Natural killer cell treated with Interleukin-12 subunit alpha and Interleukin-12 subunit beta and Interleukin-15 and Interleukin-18, amount 100 ng/mL, for 72 hours (primary cell): ENCODE data around the gene PIP4K2A. TPM values are rescaled to one million over a fixed set of nuclear protein-coding genes. Genes with fewer than 3 reads are reported as not detected.

Experiments
- ATAC-seq, 2 donors: fragments of 150-1000 bp; cut with Tn5 transposase in 1 of 2; sonication (Bioruptor Pico), chemical (Tn5 transposase) in 1 of 2; 2 replicates each; pipeline ENCODE4 v1.10.0; 2021
- DNase-seq: peaks from one replicate; pipeline ENCODE4 v3.0.0; 2022; ENCODE audit warnings: low spot score
- H3K27ac Mint-ChIP-seq, 2 donors: 1 replicate in 1 of 2; 2 replicates in 1 of 2; pipeline ENCODE4 v1.8.0; 2022; ENCODE audit warnings: mixed read lengths in 2 of 2, mild to moderate bottlenecking in 1 of 2, moderate library complexity in 1 of 2
- H3K27me3 Mint-ChIP-seq, 2 donors: 1 replicate in 1 of 2; 2 replicates in 1 of 2; pipeline ENCODE4 v1.8.0; 2022; ENCODE audit warnings: mixed read lengths in 2 of 2
- H3K36me3 Mint-ChIP-seq: one replicate; pipeline ENCODE4 v1.8.0; 2022; ENCODE audit warnings: mixed read lengths
- H3K4me1 Mint-ChIP-seq, 2 donors: 1 replicate in 1 of 2; 2 replicates in 1 of 2; pipeline ENCODE4 v1.8.0; 2022; ENCODE audit warnings: low read depth in 2 of 2, mixed read lengths in 2 of 2, mild to moderate bottlenecking in 1 of 2
- H3K4me3 Mint-ChIP-seq: one replicate; pipeline ENCODE4 v1.8.0; 2022; ENCODE audit warnings: mixed read lengths
- H3K9me3 Mint-ChIP-seq: 2 replicates; pipeline ENCODE4 v1.8.0; 2022; ENCODE audit warnings: mixed read lengths
- total RNA-seq, 2 donors: library from RNA; stranded (reverse); gene quantifications; one replicate each; pipeline ENCODE4 v1.2.3, GENCODE V29; 2022

PIP4K2A gene
- total RNA-seq, 2 donors from 2014 or later: 149 to 152 TPM

DNA sequence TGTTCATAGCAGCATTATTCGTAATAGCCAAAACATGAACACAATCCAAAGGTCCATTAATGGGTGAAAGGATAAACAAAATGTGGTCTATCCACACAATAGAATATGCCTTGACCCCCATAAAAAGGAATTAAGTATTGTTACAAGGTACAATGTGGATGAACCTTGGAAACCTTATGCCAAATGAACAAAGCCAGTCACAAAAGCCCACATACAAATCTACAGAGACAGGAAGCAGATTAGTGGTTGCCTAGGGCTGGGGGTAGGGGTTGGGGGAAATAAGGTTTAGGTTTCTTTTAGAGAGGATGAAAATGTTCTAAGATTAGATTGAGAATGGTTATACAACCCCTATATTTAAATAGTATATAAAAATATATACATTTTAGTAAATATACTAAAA lies 34.8 kb downstream of the PIP4K2A start:
- H3K4me3 Mint-ChIP-seq: peak overlapping the region; percentile 75
- H3K4me1 Mint-ChIP-seq: peaks cover 79 to 84% of the 10 kb centered on the region in 2 donors
- no peak for DNase-seq
- no peaks in the 10 kb centered on the region for H3K27me3 Mint-ChIP-seq
- no peaks in the 10 kb centered on the region for H3K9me3 Mint-ChIP-seq
- no peaks in the 10 kb centered on the region for H3K36me3 Mint-ChIP-seq
- peak overlapping the region; percentile 97 to 99 for H3K27ac Mint-ChIP-seq
- no peak for ATAC-seq

DNA sequence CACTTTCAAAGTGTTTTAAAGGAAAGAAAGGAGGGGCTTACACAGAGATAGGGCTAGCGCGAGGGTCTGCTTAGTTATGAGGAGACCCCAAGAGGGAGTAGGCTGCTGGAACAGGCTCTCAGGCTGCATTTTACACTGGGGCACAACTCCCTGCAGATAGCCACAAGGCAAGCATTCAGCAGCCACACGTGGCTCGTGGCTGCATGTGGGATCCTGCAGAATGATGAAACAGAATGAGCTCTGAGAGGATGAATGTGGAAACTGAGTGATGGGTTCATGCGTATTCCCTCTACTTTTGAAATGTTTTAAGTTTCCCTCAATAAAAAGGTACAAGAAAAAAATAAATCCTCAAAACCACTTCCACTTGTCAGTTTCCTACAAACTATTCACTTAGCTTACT lies 37.0 kb downstream of the PIP4K2A start:
- H3K27ac Mint-ChIP-seq: peak overlapping the region; percentile 97 to 99
- H3K27me3 Mint-ChIP-seq: no peaks in the 10 kb centered on the region
- no peaks in the 10 kb centered on the region for H3K36me3 Mint-ChIP-seq
- DNase-seq (no peak), ATAC-seq (no peak)
- H3K4me1 Mint-ChIP-seq: peaks cover 73 to 83% of the 10 kb centered on the region in 2 donors
- peak overlapping the region; percentile 31 for H3K4me3 Mint-ChIP-seq
- no peaks in the 10 kb centered on the region for H3K9me3 Mint-ChIP-seq

DNA sequence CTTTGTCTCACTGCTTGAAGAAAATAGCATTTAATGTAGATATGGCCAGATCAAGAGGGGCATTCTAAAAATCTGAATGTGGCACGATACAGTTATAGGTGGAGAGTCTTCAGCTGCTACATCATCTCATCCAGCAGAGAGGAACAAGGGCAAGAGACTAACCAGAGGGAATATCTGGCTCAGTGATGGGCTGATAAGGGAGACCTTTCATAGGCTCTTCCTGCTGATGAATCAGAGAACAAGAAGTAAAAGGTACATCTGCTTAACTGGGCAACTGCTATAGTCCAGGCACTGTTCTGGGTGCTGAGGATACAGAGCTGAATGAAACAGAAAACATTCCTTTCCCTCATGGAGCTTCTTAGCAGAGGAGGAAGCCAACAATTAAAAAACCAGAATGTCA lies 37.9 kb downstream of the PIP4K2A start:
- no peak for ATAC-seq
- Mint-ChIP-seq H3K9me3 (no peaks in the 10 kb centered on the region), H3K36me3 (no peaks in the 10 kb centered on the region), H3K4me1 (peaks cover 76 to 86% of the 10 kb centered on the region in 2 donors), H3K27ac (peak overlapping the region; percentile 97 to 99), H3K27me3 (no peaks in the 10 kb centered on the region), H3K4me3 (peak overlapping the region; percentile 31)
- DNase-seq: no peak

DNA sequence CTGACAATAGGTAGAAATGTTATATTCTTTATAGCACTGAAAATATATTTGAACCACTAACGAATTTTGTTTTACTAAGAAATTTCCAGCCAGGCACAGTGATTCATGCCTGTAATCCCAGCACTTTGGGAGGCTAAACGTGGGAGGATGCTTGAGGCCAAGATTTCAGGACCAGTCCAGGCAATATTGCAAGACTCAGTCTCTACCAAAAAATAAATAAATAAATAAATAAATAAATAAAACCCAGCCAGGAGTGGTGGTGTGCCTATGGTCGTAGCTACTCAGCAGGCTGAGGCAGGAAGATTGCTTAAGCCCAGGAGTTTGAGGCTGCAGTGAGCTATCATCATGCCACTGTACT lies 39.8 kb downstream of the PIP4K2A start:
- H3K27ac Mint-ChIP-seq: peak overlapping the region; percentile 97 to 99
- DNase-seq (no peak), ATAC-seq (no peak)
- H3K36me3 Mint-ChIP-seq: no peaks in the 10 kb centered on the region
- H3K27me3 Mint-ChIP-seq: no peaks in the 10 kb centered on the region
- no peaks in the 10 kb centered on the region for H3K9me3 Mint-ChIP-seq
- H3K4me1 Mint-ChIP-seq: peaks cover 66 to 82% of the 10 kb centered on the region in 2 donors
- H3K4me3 Mint-ChIP-seq: no peak overlapping the region

DNA sequence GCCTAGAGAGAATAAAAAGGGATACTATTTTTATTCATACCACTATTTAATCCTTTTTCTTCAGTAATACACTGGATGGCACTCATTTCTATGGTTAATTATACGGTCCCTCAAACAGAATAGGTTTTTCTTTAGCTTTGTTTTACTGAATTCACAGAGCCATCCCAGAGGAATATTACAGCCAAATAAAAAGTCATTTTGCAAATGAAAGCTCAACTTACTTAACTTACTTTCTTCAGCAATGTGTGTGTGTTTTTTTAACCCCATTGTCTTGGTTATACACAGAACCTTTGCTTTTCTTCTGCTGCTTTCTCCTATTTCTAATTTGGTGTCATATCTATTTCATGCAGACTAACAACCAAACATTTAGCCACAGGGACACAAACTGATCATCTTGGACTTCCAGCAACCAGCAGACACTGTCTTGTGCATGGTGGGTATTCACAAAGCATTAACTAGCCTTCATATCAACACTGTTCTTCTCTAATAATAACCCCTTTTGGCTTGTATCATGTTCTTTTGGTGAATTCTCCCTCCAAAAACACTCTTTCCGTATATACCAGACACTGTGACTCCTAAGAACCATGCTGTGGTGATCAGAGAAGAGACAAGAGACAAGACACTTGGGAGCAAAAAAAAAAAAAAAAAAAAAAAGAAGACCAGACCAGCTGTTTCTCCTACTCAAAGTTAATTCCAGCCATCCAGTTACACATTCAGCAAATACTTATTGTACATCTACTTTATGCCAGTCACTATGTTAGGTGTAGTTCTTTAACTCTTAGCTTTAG lies 40.4 kb downstream of the PIP4K2A start:
- no peaks in the 10 kb centered on the region for H3K9me3 Mint-ChIP-seq
- H3K27ac Mint-ChIP-seq: peak overlapping the region; percentile 97 to 99
- H3K27me3 Mint-ChIP-seq: no peaks in the 10 kb centered on the region
- DNase-seq (no peak), ATAC-seq (no peak)
- peaks cover 66 to 82% of the 10 kb centered on the region in 2 donors for H3K4me1 Mint-ChIP-seq
- H3K4me3 Mint-ChIP-seq: no peak overlapping the region
- H3K36me3 Mint-ChIP-seq: no peaks in the 10 kb centered on the region

DNA sequence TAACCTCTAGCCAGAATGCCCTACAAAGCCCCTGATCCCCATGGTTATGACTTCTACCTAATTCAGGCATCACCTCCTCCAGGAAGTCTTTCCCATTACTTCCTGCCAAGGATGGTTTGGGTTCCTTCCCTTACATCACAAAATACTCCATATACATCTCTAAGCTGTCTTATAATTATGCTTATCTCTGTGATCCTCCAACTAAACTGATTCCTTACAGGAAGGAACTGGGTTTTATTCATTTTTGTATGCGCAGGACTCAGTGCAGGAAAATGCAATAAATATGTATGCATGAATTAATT lies 41.3 kb downstream of the PIP4K2A start:
- Mint-ChIP-seq H3K36me3 (no peaks in the 10 kb centered on the region), H3K4me3 (no peak overlapping the region)

DNA sequence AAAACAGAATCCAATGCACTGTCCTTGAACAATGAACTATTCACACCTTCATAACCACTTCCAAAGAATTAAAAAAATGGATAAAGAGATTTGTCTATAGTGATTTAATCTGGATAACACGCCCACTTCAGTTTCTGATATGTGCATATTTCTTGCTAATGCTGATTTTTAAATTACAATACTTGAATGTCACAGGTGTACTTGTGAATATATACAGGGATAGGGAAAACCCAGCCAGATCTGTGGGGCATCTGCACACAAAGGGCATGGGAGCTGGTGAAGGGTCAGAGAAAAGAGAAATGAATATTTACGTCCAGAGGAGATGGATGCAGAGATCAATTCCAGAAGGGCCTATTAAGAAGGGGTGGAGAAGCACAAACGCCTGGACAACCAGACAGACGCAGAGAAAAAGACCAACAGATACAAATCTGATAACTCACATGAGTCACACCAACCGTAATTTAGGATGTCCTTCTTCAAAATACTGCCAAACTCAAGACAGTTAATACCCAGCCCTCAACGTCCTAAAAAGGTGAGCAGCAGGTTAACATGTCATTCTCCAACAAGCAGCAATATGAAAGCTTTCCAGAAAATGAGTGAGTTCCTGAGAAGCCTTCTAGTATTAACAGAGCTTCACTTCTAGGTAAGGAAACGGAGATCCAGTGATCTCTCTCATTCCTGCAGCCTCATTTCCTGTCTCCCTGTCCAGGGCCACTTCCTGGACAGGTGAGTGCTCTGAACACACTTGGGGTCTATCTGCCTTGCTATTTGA lies 41.9 kb downstream of the PIP4K2A start:
- Mint-ChIP-seq H3K27ac (peak overlapping the region; percentile 71 to 99), H3K27me3 (no peaks in the 10 kb centered on the region), H3K4me3 (peak overlapping the region; percentile 40), H3K36me3 (no peaks in the 10 kb centered on the region), H3K9me3 (no peaks in the 10 kb centered on the region), H3K4me1 (peaks cover 68 to 81% of the 10 kb centered on the region in 2 donors)
- ATAC-seq: no peak
- no peak for DNase-seq

More for the DNA sequence above, 41.3 kb downstream of the PIP4K2A start:
- no peaks in the 10 kb centered on the region for H3K27me3 Mint-ChIP-seq
- ATAC-seq: no peak
- H3K27ac Mint-ChIP-seq: peak overlapping the region; percentile 71 to 99
- DNase-seq: no peak
- no peaks in the 10 kb centered on the region for H3K9me3 Mint-ChIP-seq
- H3K4me1 Mint-ChIP-seq: peaks cover 66 to 81% of the 10 kb centered on the region in 2 donors

DNA sequence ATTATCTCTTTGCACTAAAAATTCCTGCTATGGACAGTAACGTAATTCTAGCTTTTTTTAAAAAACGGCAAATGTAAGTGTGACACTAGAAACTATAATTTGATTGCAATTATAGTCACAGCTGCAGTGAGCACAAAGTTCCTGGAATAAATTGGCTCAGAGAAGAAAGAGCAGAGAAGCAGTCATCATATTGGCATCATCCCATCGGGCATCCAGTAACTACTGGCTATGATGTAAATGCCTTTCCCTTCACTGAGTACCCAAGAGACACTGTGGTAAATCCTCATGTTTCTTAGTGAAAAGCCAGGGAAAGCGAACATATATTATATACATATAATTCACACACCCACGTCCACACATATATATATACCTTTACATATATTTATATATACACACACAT lies 43.6 kb downstream of the PIP4K2A start:
- Mint-ChIP-seq H3K27ac (peak overlapping the region in 1 of 2 donors; percentile 99), H3K36me3 (no peaks in the 10 kb centered on the region), H3K27me3 (no peaks in the 10 kb centered on the region), H3K4me3 (no peak overlapping the region), H3K4me1 (peaks cover 61 to 81% of the 10 kb centered on the region in 2 donors), H3K9me3 (no peaks in the 10 kb centered on the region)
- ATAC-seq (no peak), DNase-seq (no peak)

DNA sequence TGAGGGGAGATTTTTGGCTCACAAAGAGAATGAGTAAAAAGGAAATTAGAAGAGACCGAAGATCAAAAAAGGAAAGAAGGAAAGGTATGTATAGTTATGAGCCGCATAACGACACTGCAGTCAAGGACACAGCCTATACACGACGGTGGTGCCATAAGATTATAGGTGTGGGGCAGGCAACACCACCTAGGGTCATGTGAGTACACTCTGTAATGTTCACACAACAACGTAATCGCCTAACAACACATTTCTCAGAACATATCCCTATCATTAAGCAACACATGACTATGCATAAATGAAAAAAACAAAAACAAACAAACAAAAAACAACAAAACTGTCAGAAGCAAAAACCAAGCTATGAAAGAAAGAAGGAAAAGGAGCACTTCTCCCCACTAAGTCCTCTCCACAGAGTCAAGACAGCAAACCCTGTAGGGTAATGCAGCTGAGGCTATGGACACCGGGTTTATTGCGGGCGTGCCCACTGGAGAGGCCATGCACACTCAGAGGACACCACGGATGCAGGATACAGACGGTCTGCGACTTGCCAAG lies 45.1 kb downstream of the PIP4K2A start:
- Mint-ChIP-seq H3K27ac (peak overlapping the region; percentile 84), H3K4me3 (peak overlapping the region; percentile 85), H3K4me1 (peaks cover 54 to 88% of the 10 kb centered on the region in 2 donors), H3K36me3 (no peaks in the 10 kb centered on the region), H3K27me3 (no peaks in the 10 kb centered on the region), H3K9me3 (no peaks in the 10 kb centered on the region)
- ATAC-seq (peak; percentile 70 to 81), DNase-seq (no peak)

DNA sequence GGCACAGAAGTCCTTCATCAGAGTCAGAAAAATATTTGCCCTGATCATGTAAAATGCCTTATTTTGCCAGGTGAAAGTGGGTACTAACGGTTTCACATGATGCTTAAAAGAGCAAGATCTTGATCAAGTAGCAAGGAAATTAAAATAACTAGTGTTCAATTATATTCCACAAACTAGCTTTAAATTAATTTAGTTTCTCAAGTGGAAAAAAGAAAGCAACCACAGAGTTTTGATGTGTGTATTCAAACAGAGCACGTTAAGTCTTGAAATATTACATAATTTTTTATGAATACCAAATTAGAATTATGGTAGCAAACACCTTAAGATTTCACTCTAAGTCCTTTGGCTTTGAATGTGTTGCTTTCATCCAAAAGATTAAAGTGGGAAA lies 47.3 kb downstream of the PIP4K2A start:
- Mint-ChIP-seq H3K4me1 (peaks cover 47 to 80% of the 10 kb centered on the region in 2 donors), H3K4me3 (peak overlapping the region; percentile 85), H3K27ac (peak overlapping the region; percentile 84), H3K9me3 (no peaks in the 10 kb centered on the region), H3K27me3 (no peaks in the 10 kb centered on the region), H3K36me3 (no peaks in the 10 kb centered on the region)
- DNase-seq (no peak), ATAC-seq (no peak)

DNA sequence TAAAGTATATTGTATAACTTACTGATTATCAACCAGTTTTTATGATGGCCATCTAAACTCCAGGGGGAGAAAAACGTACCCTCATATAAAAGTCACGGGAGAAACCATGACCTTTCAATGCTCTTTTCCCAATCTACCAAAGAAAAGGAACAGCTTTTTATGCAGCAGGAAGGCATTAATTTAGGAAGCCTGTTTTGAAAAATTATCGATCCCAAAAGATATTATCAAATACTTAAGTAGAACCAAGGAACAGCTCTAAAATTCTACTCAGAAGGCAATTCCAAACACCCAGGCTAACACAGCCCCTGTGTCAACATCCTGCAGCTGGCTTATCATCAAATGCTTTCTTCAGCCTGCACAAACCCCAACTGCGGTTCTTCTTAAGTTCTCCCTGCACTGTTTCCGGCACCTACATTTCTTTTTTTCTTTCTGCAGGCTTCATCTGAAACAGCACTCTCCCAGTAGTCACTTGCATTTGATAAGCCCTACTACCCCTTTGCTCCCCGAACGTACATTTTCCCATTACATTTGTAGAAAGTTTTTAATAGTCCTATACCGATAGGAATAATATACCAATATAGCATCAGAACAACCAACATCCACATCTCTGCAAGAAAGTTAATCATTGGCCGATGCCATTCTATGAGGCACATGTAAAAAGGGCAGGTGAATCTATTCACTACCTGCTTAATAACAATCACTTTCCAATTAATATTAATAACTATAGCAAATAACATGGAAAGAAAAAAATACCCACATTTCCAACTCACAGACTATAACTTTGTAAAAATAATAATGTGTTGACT lies 47.9 kb downstream of the PIP4K2A start:
- ATAC-seq: peak; percentile 88 to 90
- H3K4me1 Mint-ChIP-seq: peaks cover 47 to 80% of the 10 kb centered on the region in 2 donors

DNA sequence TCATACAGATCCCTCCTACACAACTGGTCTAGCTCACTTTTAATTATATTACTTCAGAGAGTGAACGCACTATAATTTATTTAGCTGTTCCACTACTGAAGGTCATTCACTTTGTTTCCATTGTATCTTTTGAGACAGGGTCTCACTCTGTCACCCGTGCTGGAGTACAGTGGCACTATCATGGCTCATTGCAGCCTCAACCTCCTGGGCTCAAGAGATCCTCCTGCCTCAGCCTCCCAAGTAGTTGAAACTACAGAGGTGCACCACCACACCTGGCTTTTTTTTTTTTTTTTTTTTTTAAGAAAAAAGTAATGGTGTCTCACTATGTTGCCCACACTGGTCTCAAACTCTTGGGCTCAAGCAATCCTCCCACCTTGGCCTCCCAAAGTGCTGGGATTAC lies 49.0 kb downstream of the PIP4K2A start:
- Mint-ChIP-seq H3K27me3 (no peaks in the 10 kb centered on the region), H3K27ac (peak overlapping the region; percentile 48 to 84), H3K4me1 (peaks cover 51 to 85% of the 10 kb centered on the region in 2 donors), H3K36me3 (no peaks in the 10 kb centered on the region), H3K9me3 (no peaks in the 10 kb centered on the region), H3K4me3 (no peak overlapping the region)
- ATAC-seq (no peak), DNase-seq (no peak)

More for the DNA sequence above, 47.9 kb downstream of the PIP4K2A start:
- no peak for DNase-seq
- peak overlapping the region; percentile 84 for H3K27ac Mint-ChIP-seq
- no peaks in the 10 kb centered on the region for H3K27me3 Mint-ChIP-seq
- H3K36me3 Mint-ChIP-seq: no peaks in the 10 kb centered on the region
- peak overlapping the region; percentile 85 for H3K4me3 Mint-ChIP-seq
- H3K9me3 Mint-ChIP-seq: no peaks in the 10 kb centered on the region

DNA sequence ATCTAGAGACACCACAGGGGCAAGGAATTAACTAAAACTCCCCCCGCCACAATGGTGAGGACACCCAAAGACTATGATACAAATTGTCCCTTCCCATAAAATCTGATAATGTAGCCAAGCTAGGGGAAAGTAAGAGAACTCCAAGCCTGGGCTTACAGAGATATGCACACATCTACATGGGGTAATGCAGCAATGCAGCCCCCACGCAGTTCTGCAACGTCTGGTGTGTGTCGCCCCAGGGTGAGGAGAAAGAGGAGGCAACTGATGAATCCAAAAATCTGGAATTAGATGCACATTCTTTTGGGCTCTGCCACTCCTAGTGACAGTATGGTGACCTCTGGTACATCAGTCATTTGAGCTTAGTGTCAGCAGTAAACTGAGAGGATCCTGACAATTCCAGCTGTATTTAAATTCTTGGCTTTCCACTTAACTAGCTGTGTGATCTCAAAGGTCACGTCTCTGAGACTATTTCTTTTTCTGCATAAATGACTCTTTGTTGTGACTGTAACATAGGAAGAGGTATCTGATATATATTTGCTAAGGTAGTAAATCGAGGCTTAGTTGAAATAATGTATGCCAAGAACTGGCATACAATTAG lies 51.5 kb downstream of the PIP4K2A start:
- DNase-seq (no peak), ATAC-seq (no peak)
- H3K27ac Mint-ChIP-seq: peak overlapping the region; percentile 72 to 94
- H3K9me3 Mint-ChIP-seq: no peaks in the 10 kb centered on the region
- no peaks in the 10 kb centered on the region for H3K36me3 Mint-ChIP-seq
- peaks cover 56 to 77% of the 10 kb centered on the region in 2 donors for H3K4me1 Mint-ChIP-seq
- no peak overlapping the region for H3K4me3 Mint-ChIP-seq
- H3K27me3 Mint-ChIP-seq: no peaks in the 10 kb centered on the region
